HG03439 (cell line): ENCODE results near the gene ITGB1.
A peak's percentile ranks its signal among the peaks of the same experiment; 100 is the strongest.
"Not testable (repeated sequence)": the region's sequence is repeated elsewhere in the genome, so short reads cannot be mapped to it uniquely, and the experiment has no call there.

Source experiments
- ATAC-seq: cut with Tn5 transposase; IDR thresholded peaks from one replicate; pipeline ENCODE4 v1.9.1; 2021; ENCODE audit warnings: mild to moderate bottlenecking, moderate library complexity; ENCODE audit not compliant: unreplicated experiment

ITGB1 gene

GRCh38 chr10:32958085-32959005, at the start of gene ITGB1:
TSS of gene ITGB1 (minus strand) at chr10:32958230. CDS start at chr10:32935558, 22,672 bp downstream.
- peak; percentile 73 for ATAC-seq

DNA sequence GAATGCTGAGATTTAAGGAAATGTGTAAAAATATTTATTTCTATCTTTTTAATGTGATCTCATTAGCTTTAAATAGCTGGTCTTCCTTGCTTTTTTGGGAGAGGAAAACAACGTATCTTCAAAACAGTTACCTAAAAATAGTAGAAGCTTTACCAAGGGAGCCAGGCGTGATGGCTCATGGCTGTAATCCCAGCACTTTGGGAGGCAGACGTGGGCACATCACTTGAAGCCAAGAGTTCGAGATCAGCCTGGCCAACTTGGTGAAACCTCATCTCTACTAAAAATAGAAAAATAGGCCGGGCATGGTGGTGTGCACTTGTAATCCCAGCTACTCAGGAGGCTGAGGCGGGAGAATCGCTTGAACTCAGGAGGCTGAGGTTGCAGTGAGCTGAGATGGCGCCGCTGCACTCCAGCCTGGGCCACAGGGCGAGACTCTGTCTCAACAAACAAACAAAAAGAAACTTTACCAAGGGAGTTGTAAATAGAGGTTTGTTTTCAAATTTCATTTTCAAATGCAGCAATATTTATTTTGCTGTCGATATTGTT, 48.4 kb upstream of the ITGB1 start:
- no peak for ATAC-seq

GRCh38 chr10:33005322-33006301, 47.6 kb upstream of the ITGB1 start:
- ATAC-seq: peak; percentile 59

GRCh38 chr10:33001908-33002492, 44.0 kb upstream of the ITGB1 start:
- no peak for ATAC-seq

DNA sequence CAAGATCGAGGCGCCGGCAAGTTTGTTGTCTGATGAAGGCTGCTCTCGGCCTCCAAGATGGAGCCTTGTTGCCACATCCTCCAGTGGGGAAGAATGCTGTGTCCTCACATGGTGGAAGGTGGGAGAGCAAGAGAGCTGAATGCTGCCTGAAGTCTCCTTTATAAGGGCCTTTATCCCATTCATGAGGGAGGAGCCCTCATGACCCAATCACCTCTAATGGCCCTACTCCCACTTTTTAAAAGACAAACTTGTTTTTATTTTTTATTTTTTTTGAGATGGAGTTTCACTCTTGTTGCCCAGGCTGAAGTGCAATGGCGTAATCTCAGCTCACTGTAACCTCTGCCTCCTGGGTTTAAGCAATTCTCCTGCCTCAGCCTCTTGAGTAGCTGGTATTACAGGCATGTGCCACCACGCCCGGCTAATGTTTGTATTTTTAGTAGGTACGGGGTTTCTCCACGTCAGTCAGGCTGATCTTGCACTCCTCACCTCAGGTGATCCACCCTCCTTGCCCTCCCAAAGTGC, 40.1 kb upstream of the ITGB1 start:
- not testable (repeated sequence) for ATAC-seq

- ATAC-seq: no peak
Observed at GRCh38 chr10:32995751-32996150, 37.7 kb upstream of the ITGB1 start.

GRCh38 chr10:32995066-32995622, 37.1 kb upstream of the ITGB1 start:
- ATAC-seq: no peak

GRCh38 chr10:32994632-32995031, 36.6 kb upstream of the ITGB1 start:
- ATAC-seq: not testable (repeated sequence)

GRCh38 chr10:32992310-32992709, 34.3 kb upstream of the ITGB1 start:
- ATAC-seq: not testable (repeated sequence)

DNA sequence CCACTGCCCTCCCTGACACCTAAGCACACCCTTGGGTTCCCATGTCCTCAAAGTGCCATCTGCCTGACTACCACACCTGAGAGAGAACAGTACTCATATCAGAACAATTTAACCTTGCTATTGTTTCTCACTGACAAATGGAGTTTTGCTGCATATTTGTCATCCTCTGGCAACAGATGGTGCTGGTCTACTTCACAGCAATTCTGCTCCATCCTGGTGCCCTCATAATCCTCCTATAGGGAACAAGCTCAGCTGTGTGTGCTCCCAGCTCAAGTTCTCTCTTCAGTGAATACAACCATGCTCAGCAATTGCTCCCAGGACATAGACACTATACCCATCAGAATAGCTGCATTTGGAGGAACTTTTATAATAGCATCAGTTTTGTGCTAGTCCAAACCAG, 32.8 kb upstream of the ITGB1 start:
- ATAC-seq: no peak

DNA sequence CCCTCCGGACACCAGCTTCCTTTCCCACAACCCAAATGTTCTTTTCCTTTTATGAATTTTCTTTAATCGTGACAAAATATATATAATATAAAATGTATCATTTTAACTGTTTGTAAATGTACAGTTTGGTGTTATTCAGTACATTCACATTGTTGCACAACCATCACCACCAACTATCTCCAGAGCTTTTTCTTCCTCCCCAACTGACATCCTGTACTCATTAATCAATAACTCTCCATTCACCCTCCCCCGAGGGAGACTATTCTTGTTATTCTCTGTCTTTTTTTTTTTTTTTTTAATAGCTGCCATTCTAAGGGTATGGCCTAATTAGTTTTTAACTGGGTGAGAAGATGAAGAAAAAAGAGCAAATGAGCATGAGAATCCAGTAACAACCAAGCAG, 30.6 kb upstream of the ITGB1 start:
- no peak for ATAC-seq

DNA sequence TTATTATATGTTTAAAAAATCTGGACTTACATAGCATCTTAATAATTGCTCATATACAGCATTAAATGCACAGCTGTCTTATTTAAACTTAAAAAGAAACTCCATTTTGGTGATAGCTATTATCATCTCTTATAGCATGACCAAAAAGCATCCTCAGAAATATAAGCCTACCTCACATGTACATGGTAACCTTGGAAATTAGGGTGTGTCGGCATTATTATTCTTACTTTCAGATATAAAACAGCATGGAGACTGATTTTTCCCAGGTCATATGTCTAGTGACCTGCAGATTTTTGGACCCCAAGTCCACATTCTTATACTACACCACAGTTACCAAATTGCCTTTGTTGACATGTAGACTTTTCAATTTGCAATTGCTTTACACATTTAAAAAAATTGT, 29.1 kb upstream of the ITGB1 start:
- ATAC-seq: no peak

DNA sequence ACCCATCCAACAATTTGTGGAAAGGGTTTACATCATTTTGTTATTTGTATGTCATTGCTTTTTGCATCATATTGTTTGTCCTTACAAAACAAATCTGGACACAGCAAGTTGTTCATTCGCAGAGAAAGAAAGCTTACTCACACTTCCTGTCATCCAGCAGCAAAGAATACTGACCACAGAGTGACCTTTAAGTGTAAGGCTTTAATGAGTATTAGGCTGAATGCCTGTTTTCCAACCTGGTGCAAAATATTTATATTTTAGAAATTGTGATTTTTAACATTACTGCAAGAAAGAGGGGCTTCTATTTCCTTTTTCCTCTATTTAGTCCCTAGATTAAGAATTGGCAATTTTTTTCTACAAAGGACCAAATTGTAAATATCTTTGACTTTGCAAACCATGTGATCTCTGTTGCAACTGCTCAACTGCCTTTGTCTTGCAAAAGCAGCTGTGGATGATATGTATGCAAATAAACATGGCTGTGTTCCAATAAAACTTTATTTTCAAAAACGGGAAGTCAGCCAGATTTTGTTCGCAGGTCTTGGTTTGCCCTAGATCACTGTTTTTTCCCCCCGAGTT, 27.8 kb upstream of the ITGB1 start:
- ATAC-seq: no peak

DNA sequence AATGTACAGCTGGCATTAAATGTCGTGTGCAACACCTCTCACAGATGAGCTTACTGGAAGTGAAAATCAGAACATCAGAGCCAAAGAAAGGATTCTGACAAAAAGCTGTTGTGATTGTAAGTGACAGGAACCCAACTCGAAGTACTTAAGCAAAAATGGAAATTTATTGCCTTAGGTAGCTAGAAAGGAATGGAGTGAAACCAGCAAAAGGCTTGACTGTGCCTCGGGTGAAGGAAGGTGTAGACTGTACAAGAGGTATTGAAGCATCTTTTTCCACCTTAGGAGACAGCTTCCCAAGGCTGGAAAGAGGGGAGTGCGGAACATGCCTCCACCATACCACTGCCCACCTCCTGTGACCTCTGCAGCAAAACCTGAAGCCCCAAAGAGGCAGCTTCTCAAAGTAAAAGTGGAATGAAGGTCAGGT, 27.3 kb upstream of the ITGB1 start:
- ATAC-seq: no peak

DNA sequence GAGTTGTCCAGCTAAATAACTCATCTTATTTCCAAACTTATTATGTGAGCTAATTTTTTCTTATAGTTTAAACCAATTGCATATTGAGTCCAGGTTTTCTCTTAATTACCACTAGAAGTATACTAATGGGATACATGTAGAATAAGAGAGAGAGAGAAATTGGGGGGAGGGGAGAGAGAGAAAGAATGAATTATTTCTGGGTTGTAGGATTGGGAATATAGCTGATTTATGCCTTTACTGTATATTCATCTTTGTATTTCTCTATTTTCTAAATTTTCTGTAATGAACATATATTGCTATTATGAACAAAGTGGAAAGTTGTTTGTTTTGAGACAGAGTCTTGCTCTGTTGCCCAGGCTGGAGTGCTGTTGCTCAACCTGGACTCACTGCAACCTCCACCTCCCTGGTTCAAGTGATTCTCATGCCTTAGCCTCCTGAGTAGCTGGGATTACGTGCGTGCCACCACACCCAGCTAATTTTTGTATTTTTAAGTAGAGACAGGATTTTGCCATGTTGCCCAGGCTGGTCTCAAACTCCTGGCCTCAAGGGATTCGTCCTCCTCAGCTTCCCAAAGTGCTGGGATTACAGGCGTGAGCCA, 26.1 kb upstream of the ITGB1 start:
- no peak for ATAC-seq

- no peak for ATAC-seq
Observed at GRCh38 chr10:32982911-32983909, 25.2 kb upstream of the ITGB1 start.

- no peak for ATAC-seq
Observed at GRCh38 chr10:32982293-32982709, 24.3 kb upstream of the ITGB1 start.

GRCh38 chr10:32981760-32982159, 23.7 kb upstream of the ITGB1 start:
- no peak for ATAC-seq
